ENCODE results near the gene ZNF608.

DNA sequence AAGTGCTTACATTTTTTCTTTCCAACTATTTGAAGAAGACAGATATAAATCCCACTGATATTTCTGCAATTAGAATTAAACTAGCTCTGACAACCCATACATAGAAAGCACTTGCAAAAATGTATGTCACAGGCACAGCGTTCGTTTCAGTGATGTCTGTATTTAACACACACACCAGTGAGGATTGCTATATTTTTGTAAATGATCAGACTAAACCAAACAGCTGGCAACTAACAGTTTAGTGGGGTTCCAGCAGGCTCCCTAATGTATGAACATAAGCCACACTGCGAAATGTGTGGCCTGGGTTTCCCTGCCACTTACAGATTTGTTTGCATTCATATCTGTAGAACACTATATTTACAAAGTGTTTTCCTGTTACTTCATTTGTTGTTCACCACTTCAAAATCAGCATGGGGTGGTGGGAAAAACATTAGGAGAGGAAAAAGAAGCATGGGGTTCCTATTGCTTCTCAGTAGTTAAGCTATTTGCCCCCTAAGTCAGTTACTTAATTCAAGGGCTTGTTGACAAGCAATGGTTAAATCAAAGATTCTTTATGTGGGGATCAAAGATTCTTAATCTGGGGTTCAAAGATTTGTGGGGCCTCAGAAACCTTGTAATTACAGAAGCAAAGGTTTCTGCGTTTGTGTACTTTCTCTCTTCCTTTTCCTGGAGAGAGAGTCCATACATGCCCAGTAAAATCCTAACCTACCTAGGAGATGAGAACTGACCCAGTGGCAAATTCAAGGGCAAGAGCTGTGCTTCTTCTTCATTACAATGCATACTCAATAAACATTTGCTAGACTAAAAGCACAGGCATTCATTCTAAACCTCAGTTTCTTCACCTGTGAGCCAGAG, 27.1 kb downstream of the ZNF608 start:
- TF ChIP-seq, protein P1, sequence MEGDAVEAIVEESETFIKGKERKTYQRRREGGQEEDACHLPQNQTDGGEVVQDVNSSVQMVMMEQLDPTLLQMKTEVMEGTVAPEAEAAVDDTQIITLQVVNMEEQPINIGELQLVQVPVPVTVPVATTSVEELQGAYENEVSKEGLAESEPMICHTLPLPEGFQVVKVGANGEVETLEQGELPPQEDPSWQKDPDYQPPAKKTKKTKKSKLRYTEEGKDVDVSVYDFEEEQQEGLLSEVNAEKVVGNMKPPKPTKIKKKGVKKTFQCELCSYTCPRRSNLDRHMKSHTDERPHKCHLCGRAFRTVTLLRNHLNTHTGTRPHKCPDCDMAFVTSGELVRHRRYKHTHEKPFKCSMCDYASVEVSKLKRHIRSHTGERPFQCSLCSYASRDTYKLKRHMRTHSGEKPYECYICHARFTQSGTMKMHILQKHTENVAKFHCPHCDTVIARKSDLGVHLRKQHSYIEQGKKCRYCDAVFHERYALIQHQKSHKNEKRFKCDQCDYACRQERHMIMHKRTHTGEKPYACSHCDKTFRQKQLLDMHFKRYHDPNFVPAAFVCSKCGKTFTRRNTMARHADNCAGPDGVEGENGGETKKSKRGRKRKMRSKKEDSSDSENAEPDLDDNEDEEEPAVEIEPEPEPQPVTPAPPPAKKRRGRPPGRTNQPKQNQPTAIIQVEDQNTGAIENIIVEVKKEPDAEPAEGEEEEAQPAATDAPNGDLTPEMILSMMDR (IDR thresholded peaks at IDR 0.05; ENCODE audit: low read depth, low read length) = no peak
- TF ChIP-seq POLR2A (IDR thresholded peaks at IDR 0.05; ENCODE audit: extremely low read depth, insufficient read length) = no peak
